Adrenal gland (tissue), 12 donors: ENCODE data around the gene TTC22. TPM values are rescaled to one million over a fixed set of nuclear protein-coding genes. Genes with fewer than 3 reads are reported as not detected.

ENCODE experiments used
- DNase-seq, 7 donors: peaks; one replicate each; pipeline ENCODE4 v3.0.0-alpha.2; 2019 to 2020
- H3K27ac ChIP-seq, 5 donors: fragments of 200-600 bp; sonication (generic) in 4 of 5; 1 replicate in 3 of 5; 2 replicates in 2 of 5; pipeline versions ENCODE4 v1.5.1 to v1.8.0; 2016 to 2020; ENCODE audit warnings: mild to moderate bottlenecking in 1 of 5
- H3K27me3 ChIP-seq: fragments of 200-600 bp; 2 replicates; pipeline ENCODE4 v1.8.0; 2021
- H3K36me3 ChIP-seq, 2 donors: fragments of 200-600 bp; replicated peaks in 1 of 2; 1 replicate in 1 of 2; 2 replicates in 1 of 2; pipeline versions ENCODE4 v1.5.1 to v1.8.0; 2018 to 2022
- H3K4me1 ChIP-seq, 2 donors: fragments of 200-600 bp; replicated peaks in 1 of 2; 1 replicate in 1 of 2; 2 replicates in 1 of 2; pipeline versions ENCODE4 v1.5.1 to v1.8.0; 2018 to 2021
- H3K4me3 ChIP-seq, 4 donors: fragments of 200-600 bp; sonication (generic) in 3 of 4; one replicate each; pipeline ENCODE4 v1.5.1; 2016 to 2018
- H3K9me3 ChIP-seq, 3 donors: fragments of 200-600 bp; sonication (generic) in 1 of 3; replicated peaks in 1 of 3; 1 replicate in 2 of 3; 2 replicates in 1 of 3; pipeline versions ENCODE4 v1.5.1 to v1.8.0; 2016 to 2021
- POLR2A ChIP-seq, 2 donors: fragments of 450-650 bp; IDR thresholded peaks; one replicate each; pipeline ENCODE4 v1.6.1; 2017; ENCODE audit warnings: antibody characterized with exemption in 2 of 2, mild to moderate bottlenecking in 2 of 2, moderate library complexity in 1 of 2
- WGBS, 4 donors: extraction: QIAGEN DNeasy Blood & Tissue Kit in 2 of 4; methylation state at CpG; one replicate each; pipeline versions ENCODE4 v1.1.5 to v1.1.7; 2013 to 2017; 5-methylcytosine and 5-hydroxymethylcytosine counted together
- intact Hi-C, 2 donors: fragments of 100-400 bp; cut with DNase I; formaldehyde crosslinking; loops; one replicate each; pipeline versions ENCODE4 v1.14.1 to v1.15.0; 2022 to 2023
- polyA plus RNA-seq, 3 donors: library from polyadenylated mRNA; stranded (reverse); fragments of 200-250 nt in 2 of 3; fragments of 350-450 nt in 1 of 3; fragmentation: Illumina TruSeq in 1 of 3; extraction: RNeasy Lipid Tissue Mini Kit (QIAGEN cat#74804) in 1 of 3; gene quantifications; one replicate each; pipeline ENCODE4 v1.2.3, GENCODE V29; 2013 to 2014
- total RNA-seq, 9 donors: library from RNA; depleted of rRNA in 4 of 9; stranded (reverse); fragments of >200 nt in 4 of 9; fragments of 120-200 nt in 1 of 9; fragmentation: NEBNext Ultra II Directional in 1 of 9; extraction: Animal tissue kit (Norgen Biotek cat#: 25700) in 1 of 9; gene quantifications; one replicate each; pipeline versions ENCODE4 v1.1.0 to v1.2.4, GENCODE V29; 2013 to 2023
- TF ChIP-seq, protein P1 (sequence below), 6 experiments: fragments of 450-650 bp in 4 of 6; fragments of 200-600 bp in 2 of 6; sonication (generic) in 1 of 6; IDR thresholded peaks; 1 replicate in 5 of 6; 2 replicates in 1 of 6; pipeline versions ENCODE4 v1.5.1 to v1.8.0; 2016 to 2021; ENCODE audit warnings: antibody characterized with exemption in 6 of 6, mild to moderate bottlenecking in 2 of 6, moderate library complexity in 1 of 6
- donor health status: healthy with polysubstance abuse.
- donor health status: Bipolar disorder and iron deficiency.
- donor health status: DM: yes; HTN: yes; CAD: no.
- donor health status: DM: no; HTN: no; CAD: no.
- donor health status: DM: no; HTN: no; CAD: no.
- donor health status: DM: yes; HTN: yes; CAD: no.

Gene TTC22
- total and polyA plus RNA-seq, 12 donors, result 0.09 to 2.3 (median 1.7) TPM

DNA sequence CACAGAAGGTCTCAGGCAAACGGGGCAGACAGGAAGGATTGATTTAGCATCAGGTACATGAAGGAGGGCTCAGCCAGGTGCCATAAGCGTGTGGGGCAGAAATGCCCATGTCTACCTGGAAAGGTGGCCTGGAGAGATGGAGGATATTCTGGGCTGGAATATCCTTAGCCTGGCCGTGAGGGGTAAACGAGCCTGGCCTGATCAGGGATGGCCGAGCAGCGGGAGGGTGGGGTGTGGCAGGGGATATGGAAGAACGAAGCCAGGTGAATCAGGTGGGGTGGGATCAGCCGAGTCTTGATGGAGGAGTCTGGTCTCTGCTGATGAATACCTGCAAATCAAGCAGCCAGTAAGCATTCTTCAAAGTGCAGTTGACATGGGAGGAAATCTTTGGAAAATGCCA, 35.5 kb upstream of the TTC22 start:
- no peak overlapping the region for H3K4me3 ChIP-seq
- no peaks in the 10 kb centered on the region for H3K9me3 ChIP-seq
- no peaks in the 10 kb centered on the region for H3K4me1 ChIP-seq
- H3K36me3 ChIP-seq, result no peaks in the 10 kb centered on the region
- DNase-seq, result peak in 1 of 7 donors; percentile 27
- intact Hi-C loops, result no loop called here
- no peaks in the 10 kb centered on the region for H3K27me3 ChIP-seq
- WGBS, 4 donors, result 85 to 88% (median 87%) methylated on average over 8 of the region's 8 CpGs
- no peak overlapping the region for H3K27ac ChIP-seq
- TF ChIP-seq, protein P1, sequence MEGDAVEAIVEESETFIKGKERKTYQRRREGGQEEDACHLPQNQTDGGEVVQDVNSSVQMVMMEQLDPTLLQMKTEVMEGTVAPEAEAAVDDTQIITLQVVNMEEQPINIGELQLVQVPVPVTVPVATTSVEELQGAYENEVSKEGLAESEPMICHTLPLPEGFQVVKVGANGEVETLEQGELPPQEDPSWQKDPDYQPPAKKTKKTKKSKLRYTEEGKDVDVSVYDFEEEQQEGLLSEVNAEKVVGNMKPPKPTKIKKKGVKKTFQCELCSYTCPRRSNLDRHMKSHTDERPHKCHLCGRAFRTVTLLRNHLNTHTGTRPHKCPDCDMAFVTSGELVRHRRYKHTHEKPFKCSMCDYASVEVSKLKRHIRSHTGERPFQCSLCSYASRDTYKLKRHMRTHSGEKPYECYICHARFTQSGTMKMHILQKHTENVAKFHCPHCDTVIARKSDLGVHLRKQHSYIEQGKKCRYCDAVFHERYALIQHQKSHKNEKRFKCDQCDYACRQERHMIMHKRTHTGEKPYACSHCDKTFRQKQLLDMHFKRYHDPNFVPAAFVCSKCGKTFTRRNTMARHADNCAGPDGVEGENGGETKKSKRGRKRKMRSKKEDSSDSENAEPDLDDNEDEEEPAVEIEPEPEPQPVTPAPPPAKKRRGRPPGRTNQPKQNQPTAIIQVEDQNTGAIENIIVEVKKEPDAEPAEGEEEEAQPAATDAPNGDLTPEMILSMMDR (IDR thresholded peaks at IDR 0.05), result no peak
- no peak for TF ChIP-seq POLR2A (IDR thresholded peaks at IDR 0.05)

DNA sequence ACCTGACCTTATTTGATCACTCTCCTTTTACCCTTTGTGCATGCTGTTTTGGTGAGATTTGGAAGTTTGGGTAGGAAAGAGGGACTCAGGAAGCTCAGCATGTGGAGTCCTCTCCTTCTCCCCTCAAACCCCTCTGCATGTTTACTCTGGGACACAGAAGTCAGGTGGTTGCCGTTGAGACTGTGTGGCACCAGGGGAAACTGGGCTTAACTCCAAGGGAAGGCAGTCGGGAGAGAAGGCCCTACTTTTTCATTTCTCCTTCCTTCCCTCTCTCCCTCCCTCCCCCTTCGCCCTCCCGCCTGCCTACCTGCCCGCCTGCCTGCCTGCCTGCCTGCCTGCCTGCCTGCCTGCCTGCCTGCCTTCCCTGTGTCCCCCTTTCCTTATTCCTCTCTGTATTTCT, 34.8 kb upstream of the TTC22 start:
- Histone ChIP-seq H3K4me3 (no peak overlapping the region), H3K36me3 (no peaks in the 10 kb centered on the region), H3K27ac (no peak overlapping the region), H3K27me3 (no peaks in the 10 kb centered on the region), H3K4me1 (no peaks in the 10 kb centered on the region), H3K9me3 (peaks cover 0 to 4% (median 0%) of the 10 kb centered on the region in 3 donors)
- DNase-seq, result peak in 1 of 7 donors; percentile 49
- TF ChIP-seq, protein P1 (IDR thresholded peaks at IDR 0.05), result no peak
- TF ChIP-seq POLR2A (IDR thresholded peaks at IDR 0.05), result no peak
- 28 to 55% (median 48%) methylated on average over 3 to 5 of the region's 5 CpGs for WGBS, 4 donors
- intact Hi-C loops, result no loop called here

DNA sequence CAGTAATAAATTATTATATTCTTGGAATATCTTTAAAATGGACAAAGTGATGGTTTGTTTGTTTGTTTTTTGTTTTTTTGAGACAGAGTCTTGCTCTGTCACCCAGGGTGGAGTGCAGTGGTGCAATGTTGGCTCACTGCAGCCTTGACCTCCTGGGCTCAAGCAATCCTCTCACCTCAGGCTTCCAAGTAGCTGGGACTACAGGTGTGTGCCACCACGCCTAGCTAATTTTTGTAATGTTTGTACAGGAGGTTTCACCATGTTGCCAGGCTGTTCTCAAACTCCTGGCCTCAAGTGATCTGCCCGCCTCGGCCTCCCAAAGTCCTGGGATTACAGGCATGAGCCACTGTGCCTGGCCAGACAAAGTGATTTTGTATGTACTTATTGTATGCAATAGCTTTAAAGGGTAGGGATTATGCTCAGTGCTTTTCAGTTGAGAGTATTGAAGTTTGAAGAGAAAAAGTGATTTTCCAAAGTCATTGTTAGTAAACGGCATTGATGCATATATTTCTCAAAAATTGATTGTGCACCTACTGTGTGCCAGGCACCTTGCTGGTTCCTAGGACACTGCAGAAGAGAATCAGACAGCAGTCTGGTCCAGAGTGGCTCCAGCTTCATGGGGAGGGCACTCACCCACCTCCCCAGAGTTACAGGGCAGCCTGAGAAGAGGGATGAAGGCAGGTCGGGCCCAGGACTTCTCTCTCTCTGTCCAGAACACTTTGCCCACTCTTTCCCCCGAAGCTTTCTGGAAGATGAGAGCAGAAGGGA, 34.2 kb upstream of the TTC22 start:
- H3K36me3 ChIP-seq, result no peaks in the 10 kb centered on the region
- peak in 1 of 7 donors; percentile 28 for DNase-seq
- no peak overlapping the region for H3K27ac ChIP-seq
- 72 to 86% (median 80%) methylated on average over 6 of the region's 6 CpGs for WGBS, 4 donors
- H3K4me3 ChIP-seq, result no peak overlapping the region
- no peaks in the 10 kb centered on the region for H3K27me3 ChIP-seq
- H3K4me1 ChIP-seq, result no peaks in the 10 kb centered on the region
- intact Hi-C loops, result no loop called here
- no peak for TF ChIP-seq POLR2A (IDR thresholded peaks at IDR 0.05)
- TF ChIP-seq, protein P1 (IDR thresholded peaks at IDR 0.05), result no peak
- H3K9me3 ChIP-seq, result peaks cover 0 to 5% (median 0%) of the 10 kb centered on the region in 3 donors

DNA sequence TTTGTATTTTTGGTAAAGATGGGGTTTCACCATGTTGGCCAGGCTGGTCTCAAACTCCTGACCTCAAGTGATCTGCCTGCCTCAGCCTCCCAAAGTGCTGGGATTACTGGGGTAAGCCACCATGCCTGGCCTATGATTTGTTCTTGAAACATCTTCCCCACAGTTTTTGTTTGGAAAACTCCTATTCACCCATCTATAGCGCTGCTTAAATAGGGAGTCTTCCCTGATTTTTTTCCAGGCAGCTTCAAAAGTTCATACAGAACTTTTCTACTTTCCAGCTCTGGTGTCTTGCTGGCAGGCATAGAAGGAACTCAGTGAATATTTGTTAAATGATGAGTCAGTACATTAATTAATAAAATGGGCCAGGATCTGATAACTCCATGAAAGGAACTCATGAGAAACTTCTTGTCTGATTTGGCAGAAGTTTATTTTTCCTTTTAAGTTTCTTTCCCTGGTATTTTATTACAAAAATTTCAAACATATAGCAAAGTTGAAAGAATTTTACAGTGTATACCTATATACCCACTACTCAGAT, 33.0 kb upstream of the TTC22 start:
- WGBS, 4 donors, result 91 to 100% (median 94%) methylated on average over 1 of the region's 1 CpG
- Histone ChIP-seq H3K27me3 (no peaks in the 10 kb centered on the region), H3K27ac (no peak overlapping the region), H3K9me3 (peaks cover 0 to 5% (median 0%) of the 10 kb centered on the region in 3 donors), H3K4me3 (no peak overlapping the region), H3K4me1 (no peaks in the 10 kb centered on the region), H3K36me3 (no peaks in the 10 kb centered on the region)
- no peak for TF ChIP-seq POLR2A (IDR thresholded peaks at IDR 0.05)
- TF ChIP-seq, protein P1 (IDR thresholded peaks at IDR 0.05), result no peak
- intact Hi-C loops, result no loop called here
- DNase-seq, result peak in 1 of 7 donors; percentile 36
